Measurements from ENCODE around the gene DENND11. TPM values are rescaled to one million over a fixed set of nuclear protein-coding genes. Genes with fewer than 3 reads are reported as not detected.

DENND11 gene
- 13.4 and 18.0 TPM in 2 replicates for total RNA-seq (2014; rRNA removed; shearing (Covaris generic))

DNA sequence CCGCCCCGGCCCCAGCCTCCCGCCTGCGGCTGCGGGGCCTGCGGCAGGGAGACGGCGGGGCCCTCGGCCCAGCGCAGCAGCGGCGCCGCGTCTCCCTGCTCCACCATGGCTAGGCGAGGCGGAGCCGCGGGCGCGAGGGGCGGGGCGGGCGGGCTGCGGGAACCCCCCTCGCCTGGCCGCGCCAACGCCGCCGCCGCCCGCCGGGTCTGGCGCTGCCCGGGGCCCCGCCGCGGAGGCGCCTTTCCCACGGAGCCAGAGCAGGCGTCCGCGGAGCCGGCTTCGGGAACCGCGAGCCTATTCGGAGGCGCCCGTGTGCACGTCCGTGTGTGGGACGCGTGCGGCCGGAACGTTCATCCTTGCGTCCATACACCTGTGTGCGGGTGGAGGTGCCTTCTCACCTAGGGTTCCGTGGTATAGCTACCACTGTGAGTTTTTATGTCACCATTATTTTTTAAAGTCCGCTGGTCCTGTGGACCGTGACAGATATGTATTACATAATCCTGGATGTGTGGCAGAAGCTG is at the start of gene DENND11:
DENND11 (minus strand) TSS at position 120 of the 521 bp plus-strand sequence; CDS start at position 107, 13 bp downstream.
- peaks cover 5% of the 10 kb centered on the region for H3K27me3 ChIP-seq (ENCODE audit: control insufficient read depth, insufficient read depth, low read length)
- peak; percentile 91 for DNase-seq
- no peaks in the 10 kb centered on the region for H3K36me3 ChIP-seq (replicated peaks; ENCODE audit: control insufficient read depth, insufficient read depth, low read length)

DNA sequence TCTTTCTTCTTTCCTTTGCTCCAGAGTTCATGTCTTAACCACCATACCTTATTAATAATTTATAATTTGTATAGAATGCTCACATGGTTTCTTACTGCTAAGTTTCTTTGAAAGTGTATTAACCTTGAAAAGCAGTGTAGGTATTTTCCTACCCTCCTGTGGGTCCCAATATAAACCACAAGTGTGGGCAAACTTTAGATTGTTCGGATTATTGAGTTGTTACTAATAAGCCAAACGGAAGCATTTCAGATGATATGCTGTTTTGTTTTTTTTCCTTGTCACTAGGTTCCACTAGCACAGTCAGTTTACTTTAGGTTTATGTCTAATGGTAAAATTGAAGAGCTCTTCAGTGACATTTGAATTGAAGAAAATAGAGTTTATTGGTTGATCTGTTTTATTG is 46.4 kb upstream of the DENND11 start:
- Histone ChIP-seq H3K4me3 (ENCODE audit: insufficient read depth, low read depth, low read length) (no peak overlapping the region), H3K36me3 (replicated peaks; ENCODE audit: control insufficient read depth, insufficient read depth, low read length) (peaks cover 30% of the 10 kb centered on the region), H3K27me3 (ENCODE audit: control insufficient read depth, insufficient read depth, low read length) (no peaks in the 10 kb centered on the region)
- no peak for DNase-seq

More for the DNA sequence above, at the start of gene DENND11:
- peak within 1 kb of the TSS; percentile 63 for H3K4me3 ChIP-seq (ENCODE audit: insufficient read depth, low read depth, low read length)

DNA sequence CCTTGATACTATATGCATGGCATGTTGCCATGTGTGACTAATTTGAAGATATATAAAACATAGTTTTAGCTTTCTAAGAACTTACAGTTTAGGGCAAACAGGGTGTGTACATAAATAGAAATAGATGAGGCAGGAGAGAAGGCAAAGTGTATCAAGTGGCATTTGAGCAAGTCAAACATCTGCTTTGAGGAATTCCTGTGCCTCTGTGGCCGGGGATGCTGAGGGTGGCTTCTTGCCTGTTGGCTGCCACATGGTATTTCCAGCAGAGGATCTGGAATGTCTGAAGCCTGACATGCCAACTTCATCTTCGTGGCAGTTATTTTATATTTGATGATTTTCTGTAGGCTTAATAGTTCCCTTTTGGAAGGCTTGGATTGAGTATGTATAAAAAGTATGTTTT is 42.2 kb upstream of the DENND11 start:
- Histone ChIP-seq H3K4me3 (ENCODE audit: insufficient read depth, low read depth, low read length) (no peak overlapping the region), H3K36me3 (replicated peaks; ENCODE audit: control insufficient read depth, insufficient read depth, low read length) (peaks cover 38% of the 10 kb centered on the region), H3K27me3 (ENCODE audit: control insufficient read depth, insufficient read depth, low read length) (no peaks in the 10 kb centered on the region)
- no peak for DNase-seq

DNA sequence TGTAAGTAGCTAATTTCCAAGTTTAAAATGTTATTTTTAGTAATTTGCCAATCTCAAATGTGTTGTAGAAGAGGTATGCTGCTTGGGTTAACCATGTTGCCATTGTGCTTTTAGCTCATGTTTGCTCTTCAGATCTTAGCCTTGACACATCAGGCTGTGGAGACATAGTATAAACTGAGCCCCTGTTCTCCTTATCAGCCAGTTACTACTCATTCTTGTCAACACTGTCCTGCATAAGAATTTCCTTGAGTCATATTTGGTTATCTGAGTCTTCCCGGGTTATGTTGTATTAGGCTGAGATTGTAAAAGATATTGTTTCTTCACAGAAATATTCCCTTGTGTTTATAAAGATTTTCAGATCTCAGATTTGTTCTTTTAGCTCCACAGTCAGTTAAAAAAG is 40.3 kb upstream of the DENND11 start:
- DNase-seq = no peak
- H3K4me3 ChIP-seq (ENCODE audit: insufficient read depth, low read depth, low read length) = no peak overlapping the region
- H3K27me3 ChIP-seq (ENCODE audit: control insufficient read depth, insufficient read depth, low read length) = no peaks in the 10 kb centered on the region
- H3K36me3 ChIP-seq (replicated peaks; ENCODE audit: control insufficient read depth, insufficient read depth, low read length) = peaks cover 35% of the 10 kb centered on the region

- Histone ChIP-seq H3K27me3 (ENCODE audit: control insufficient read depth, insufficient read depth, low read length) (no peaks in the 10 kb centered on the region), H3K4me3 (ENCODE audit: insufficient read depth, low read depth, low read length) (peak overlapping the region; percentile 82), H3K36me3 (replicated peaks; ENCODE audit: control insufficient read depth, insufficient read depth, low read length) (peaks cover 32% of the 10 kb centered on the region)
- no peak for DNase-seq
Observed at GRCh38 chr7:141739250-141739649, 37.3 kb upstream of the DENND11 start.

GRCh38 chr7:141738592-141739013 is 36.6 kb upstream of the DENND11 start:
- Histone ChIP-seq H3K4me3 (ENCODE audit: insufficient read depth, low read depth, low read length) (peak overlapping the region; percentile 82), H3K27me3 (ENCODE audit: control insufficient read depth, insufficient read depth, low read length) (no peaks in the 10 kb centered on the region), H3K36me3 (replicated peaks; ENCODE audit: control insufficient read depth, insufficient read depth, low read length) (peaks cover 26% of the 10 kb centered on the region)
- DNase-seq = peak; percentile 72

DNA sequence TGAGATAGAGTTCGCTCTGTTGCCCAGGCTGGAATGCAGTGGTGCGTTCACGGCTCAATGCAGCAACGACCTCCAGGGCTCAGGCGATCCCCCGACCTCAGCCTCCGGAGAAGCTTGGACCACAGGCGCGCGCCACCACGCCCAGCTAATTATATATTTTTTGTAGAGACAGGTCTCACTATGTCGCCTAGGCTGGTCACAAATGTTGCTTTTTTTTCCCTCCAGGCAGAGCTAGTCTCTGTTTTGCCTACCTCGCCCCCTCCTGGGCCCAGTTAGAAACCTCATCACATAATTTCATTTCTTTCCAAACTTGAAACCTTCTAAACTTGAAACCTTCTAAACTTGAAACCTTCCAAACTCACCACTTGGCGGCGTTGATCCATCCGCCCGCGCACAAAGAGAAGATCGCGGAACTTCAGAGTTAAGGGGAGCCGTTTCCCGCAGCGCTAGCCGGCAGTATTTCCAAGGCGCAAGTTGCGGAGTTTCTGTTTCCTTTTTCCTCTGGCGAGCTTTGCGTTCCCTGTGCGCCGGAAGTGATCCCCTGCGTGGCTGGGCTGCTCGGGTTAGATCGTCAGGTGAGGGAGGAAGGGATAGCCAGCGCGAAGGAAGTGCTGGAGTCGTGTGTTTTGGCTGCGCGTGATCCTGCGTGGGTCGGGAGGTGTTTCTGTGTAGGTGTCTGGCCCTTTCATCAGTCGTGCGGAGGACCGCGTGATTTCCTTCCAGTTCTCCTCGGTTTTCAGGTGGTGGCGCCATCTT is 36.0 kb upstream of the DENND11 start, which contains the start of gene SSBP1:
SSBP1 (plus strand) TSS at position 523 of the 756 bp plus-strand sequence. CDS start 809 bp downstream, outside the sequence.
- H3K4me3 ChIP-seq (ENCODE audit: insufficient read depth, low read depth, low read length) = peak within 1 kb of the TSS; percentile 82
- no peaks in the 10 kb centered on the region for H3K27me3 ChIP-seq (ENCODE audit: control insufficient read depth, insufficient read depth, low read length)
- H3K36me3 ChIP-seq (replicated peaks; ENCODE audit: control insufficient read depth, insufficient read depth, low read length) = peaks cover 21% of the 10 kb centered on the region
- DNase-seq = peak; percentile 83

- peaks cover 17% of the 10 kb centered on the region for H3K36me3 ChIP-seq (replicated peaks; ENCODE audit: control insufficient read depth, insufficient read depth, low read length)
- H3K4me3 ChIP-seq (ENCODE audit: insufficient read depth, low read depth, low read length) = peak overlapping the region; percentile 82
- H3K27me3 ChIP-seq (ENCODE audit: control insufficient read depth, insufficient read depth, low read length) = no peaks in the 10 kb centered on the region
- DNase-seq = no peak
Observed at GRCh38 chr7:141737118-141737835, 35.3 kb upstream of the DENND11 start.

- no peak overlapping the region for H3K4me3 ChIP-seq (ENCODE audit: insufficient read depth, low read depth, low read length)
- H3K36me3 ChIP-seq (replicated peaks; ENCODE audit: control insufficient read depth, insufficient read depth, low read length) = no peaks in the 10 kb centered on the region
- no peak for DNase-seq
- no peaks in the 10 kb centered on the region for H3K27me3 ChIP-seq (ENCODE audit: control insufficient read depth, insufficient read depth, low read length)
Observed at GRCh38 chr7:141731476-141732149, 29.6 kb upstream of the DENND11 start.

DNA sequence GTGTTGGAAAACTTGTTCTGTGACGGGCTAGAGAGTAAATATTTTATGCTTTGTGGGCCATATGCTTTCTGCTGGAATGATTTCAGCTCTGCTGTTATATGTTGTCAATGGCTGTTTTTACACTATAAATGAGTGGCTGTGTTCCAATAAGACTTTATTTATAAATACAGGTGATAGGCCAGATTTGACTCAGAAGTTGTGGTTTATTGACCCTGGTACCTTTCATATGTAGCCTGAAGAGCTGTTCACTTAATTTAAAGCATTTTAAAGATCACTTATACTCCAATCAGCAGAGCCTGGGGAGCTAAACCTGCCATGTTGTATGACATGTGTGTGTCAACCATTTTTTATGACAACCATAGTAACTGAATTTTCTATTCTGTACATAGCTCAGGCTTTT is 27.1 kb upstream of the DENND11 start:
- no peak for DNase-seq
- Histone ChIP-seq H3K4me3 (ENCODE audit: insufficient read depth, low read depth, low read length) (no peak overlapping the region), H3K27me3 (ENCODE audit: control insufficient read depth, insufficient read depth, low read length) (no peaks in the 10 kb centered on the region), H3K36me3 (replicated peaks; ENCODE audit: control insufficient read depth, insufficient read depth, low read length) (no peaks in the 10 kb centered on the region)

- no peaks in the 10 kb centered on the region for H3K27me3 ChIP-seq (ENCODE audit: control insufficient read depth, insufficient read depth, low read length)
- no peak overlapping the region for H3K4me3 ChIP-seq (ENCODE audit: insufficient read depth, low read depth, low read length)
- DNase-seq = no peak
- no peaks in the 10 kb centered on the region for H3K36me3 ChIP-seq (replicated peaks; ENCODE audit: control insufficient read depth, insufficient read depth, low read length)
Observed at GRCh38 chr7:141722529-141722928, 20.6 kb upstream of the DENND11 start.

GRCh38 chr7:141717450-141717849 is 15.5 kb upstream of the DENND11 start:
- Histone ChIP-seq H3K36me3 (replicated peaks; ENCODE audit: control insufficient read depth, insufficient read depth, low read length) (no peaks in the 10 kb centered on the region), H3K27me3 (ENCODE audit: control insufficient read depth, insufficient read depth, low read length) (no peaks in the 10 kb centered on the region), H3K4me3 (ENCODE audit: insufficient read depth, low read depth, low read length) (no peak overlapping the region)
- DNase-seq = no peak

DNA sequence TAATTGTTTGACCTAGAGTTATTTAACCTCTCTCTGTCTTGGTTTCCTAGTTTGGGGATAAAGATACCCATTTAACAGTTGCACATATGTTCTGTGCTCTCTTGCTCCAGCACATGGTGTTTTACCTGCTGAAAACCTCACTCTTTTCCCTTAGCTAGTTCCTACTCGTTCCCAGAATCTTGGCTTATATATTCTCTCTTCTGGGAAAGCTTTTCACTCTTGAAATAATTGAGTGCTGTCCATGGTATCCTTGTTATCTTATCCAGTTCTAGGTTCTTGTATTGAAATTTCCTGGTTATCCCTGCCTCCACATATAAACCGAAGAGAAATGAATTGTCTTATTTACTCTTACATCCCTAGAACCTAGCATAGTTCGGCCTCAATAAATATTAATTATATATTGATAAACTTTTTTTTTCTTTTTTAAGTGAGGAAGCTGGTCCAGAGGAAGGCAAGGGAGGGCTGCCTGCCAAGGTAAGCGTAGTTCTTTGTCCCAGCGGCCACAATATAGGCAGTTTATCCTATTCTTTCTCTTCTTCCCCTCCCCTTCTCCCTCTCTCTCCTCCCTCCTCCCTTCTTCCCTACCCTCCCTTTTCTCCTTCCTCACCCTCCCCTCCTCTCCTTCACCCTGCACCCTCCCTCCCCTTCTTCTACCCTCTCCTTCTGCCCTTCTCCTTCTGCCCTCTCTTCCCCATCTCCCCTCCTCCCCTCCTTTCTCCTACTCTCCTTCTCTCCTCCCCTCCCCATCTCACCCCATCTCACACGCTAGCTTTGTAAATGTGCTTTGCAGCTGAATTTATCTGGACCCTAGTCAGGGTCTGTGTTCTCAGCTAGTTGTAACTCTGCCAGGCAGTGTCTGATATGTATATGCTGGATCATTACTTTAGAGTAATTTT is 14.1 kb upstream of the DENND11 start:
- peak overlapping the region; percentile 1; the same call in 1 of the 2 replicates for H3K4me3 ChIP-seq (ENCODE audit: insufficient read depth, low read depth, low read length)
- peak; percentile 16 for DNase-seq
- no peaks in the 10 kb centered on the region for H3K27me3 ChIP-seq (ENCODE audit: control insufficient read depth, insufficient read depth, low read length)
- no peaks in the 10 kb centered on the region for H3K36me3 ChIP-seq (replicated peaks; ENCODE audit: control insufficient read depth, insufficient read depth, low read length)
